Sigmoid colon (tissue), 7 donors: ENCODE measurements around the gene C1RL. TPM values are rescaled to one million over a fixed set of nuclear protein-coding genes. Genes with fewer than 3 reads are reported as not detected.

Experiments used
- DNase-seq: peaks from one replicate; pipeline ENCODE4 v3.0.0-alpha.2; 2019
- H3K27ac ChIP-seq, 4 donors: fragments of 200-600 bp; sonication (generic); one replicate each; pipeline ENCODE4 v1.5.1; 2016 to 2019; ENCODE audit warnings: mild to moderate bottlenecking in 1 of 4
- H3K27me3 ChIP-seq, 3 donors: fragments of 200-600 bp; sonication (generic); one replicate each; pipeline ENCODE4 v1.5.1; 2019; ENCODE audit warnings: mild to moderate bottlenecking in 1 of 3
- H3K36me3 ChIP-seq, 4 donors: fragments of 200-600 bp; sonication (generic); one replicate each; pipeline ENCODE4 v1.5.1; 2016 to 2019
- H3K4me1 ChIP-seq, 4 donors: fragments of 200-600 bp; sonication (generic); one replicate each; pipeline ENCODE4 v1.5.1; 2017 to 2019
- H3K4me3 ChIP-seq, 4 donors: fragments of 200-600 bp; sonication (generic); one replicate each; pipeline ENCODE4 v1.5.1; 2017 to 2019; ENCODE audit warnings: mild to moderate bottlenecking in 2 of 4, moderate library complexity in 1 of 4
- H3K9me3 ChIP-seq, 4 donors: fragments of 200-600 bp in 3 of 4; sonication (generic) in 3 of 4; one replicate each; pipeline versions ENCODE4 v1.5.1 to v1.6.1; 2013 to 2019
- CTCF ChIP-seq, 4 experiments: fragments of 450-650 bp in 3 of 4; fragments of 200-600 bp in 1 of 4; IDR thresholded peaks; one replicate each; pipeline ENCODE4 v1.5.1; 2016 to 2019; ENCODE audit warnings: antibody characterized with exemption in 4 of 4, mild to moderate bottlenecking in 3 of 4, moderate library complexity in 2 of 4
- EP300 ChIP-seq, 4 donors: sonication (generic); formaldehyde crosslinking; IDR thresholded peaks; one replicate each; pipeline ENCODE4 v1.6.1; 2017; ENCODE audit warnings: antibody characterized with exemption in 4 of 4
- POLR2A ChIP-seq, 2 donors: fragments of 450-650 bp; IDR thresholded peaks; one replicate each; pipeline ENCODE4 v1.6.1; 2016; ENCODE audit warnings: antibody characterized with exemption in 2 of 2, mild to moderate bottlenecking in 2 of 2, moderate library complexity in 2 of 2
- POLR2AphosphoS5 ChIP-seq, 4 donors: sonication (generic); formaldehyde crosslinking; IDR thresholded peaks; one replicate each; pipeline ENCODE4 v1.6.1; 2017; ENCODE audit warnings: antibody characterized with exemption in 4 of 4
- WGBS, 2 donors: extraction: QIAGEN DNeasy Blood & Tissue Kit; methylation state at CpG; one replicate each; pipeline ENCODE4 v1.1.7; 2013; 5-methylcytosine and 5-hydroxymethylcytosine counted together
- intact Hi-C: fragments of 100-400 bp; cut with DNase I; formaldehyde crosslinking; loops from one replicate; pipeline ENCODE4 v1.15.1; 2023
- polyA plus RNA-seq, 3 donors: library from polyadenylated mRNA; stranded (reverse); fragments of 200-250 nt; gene quantifications; one replicate each; pipeline ENCODE4 v1.2.3, GENCODE V29; 2013
- total RNA-seq, 4 donors: library from RNA; depleted of rRNA; stranded (reverse); fragments of >200 nt; gene quantifications; one replicate each; pipeline ENCODE4 v1.1.0, GENCODE V29; 2016
- donor health status: healthy with polysubstance abuse.
- donor health status: Bipolar disorder and iron deficiency.
- donor health status: healthy.

The C1RL gene
- total and polyA plus RNA-seq, 7 donors, result 9.9 to 82.6 (median 45.5) TPM

- peaks cover 0 to 21% (median 18%) of the 10 kb centered on the region in 4 donors for H3K4me1 ChIP-seq
- peak overlapping the region; percentile 59 to 79 (median 72) for H3K27ac ChIP-seq
- intact Hi-C loops, result no loop called here
- no peaks in the 10 kb centered on the region for H3K9me3 ChIP-seq
- no peak for TF ChIP-seq POLR2AphosphoS5 (IDR thresholded peaks at IDR 0.05)
- no peak for TF ChIP-seq POLR2A (IDR thresholded peaks at IDR 0.05)
- WGBS, 2 donors, result 2 to 8% methylated on average over 19 of the region's 19 CpGs
- no peaks in the 10 kb centered on the region for H3K27me3 ChIP-seq
- H3K4me3 ChIP-seq, result peak overlapping the region; percentile 39 to 67 (median 58)
- H3K36me3 ChIP-seq, result no peaks in the 10 kb centered on the region
- DNase-seq, result no peak
These were observed 20.4 kb upstream of the C1RL start for GRCh38 chr12:7129287-7129871.

DNA sequence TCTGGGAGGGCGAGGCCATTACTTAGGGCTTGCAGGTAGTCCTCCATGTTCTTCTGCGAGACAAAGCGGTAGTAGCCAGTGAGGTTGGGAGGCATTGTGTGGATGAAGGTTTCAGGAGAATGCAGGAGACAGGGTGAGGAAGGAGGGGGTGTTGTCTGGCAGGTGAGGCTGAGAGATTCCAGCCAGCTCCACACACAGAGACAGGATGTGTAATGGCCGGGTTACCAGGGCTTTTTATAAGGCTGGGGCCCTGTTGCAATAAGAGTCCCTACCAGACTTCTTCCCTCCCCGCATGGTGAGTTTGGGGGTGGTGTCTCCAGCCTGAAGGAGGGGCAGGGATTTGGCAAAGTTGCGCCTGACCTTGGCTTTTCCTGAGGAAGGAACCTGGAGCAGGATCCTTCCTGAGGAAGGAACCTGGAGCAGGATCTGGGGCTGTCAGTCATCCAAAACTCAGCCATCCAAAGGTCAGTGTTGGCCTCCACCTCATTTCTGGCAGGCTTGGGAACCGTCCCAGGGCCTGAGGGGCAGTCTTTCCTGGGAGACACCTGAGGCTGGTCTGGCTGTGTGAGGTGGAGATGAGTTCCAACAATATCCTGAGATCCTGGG, 19.8 kb upstream of the C1RL start, which contains the start of gene RBP5:
Gene RBP5, minus strand, starts transcription at position 209 of the 606 bp plus-strand sequence. Its CDS starts 114 bp downstream, at position 95.
- no peaks in the 10 kb centered on the region for H3K36me3 ChIP-seq
- DNase-seq, result no peak
- 67% methylated on average over 7 of the region's 7 CpGs for WGBS, 2 donors
- H3K27me3 ChIP-seq, result no peaks in the 10 kb centered on the region
- peaks cover 0 to 21% (median 18%) of the 10 kb centered on the region in 4 donors for H3K4me1 ChIP-seq
- intact Hi-C loops, result no loop called here
- no peaks in the 10 kb centered on the region for H3K9me3 ChIP-seq
- TF ChIP-seq POLR2AphosphoS5 (IDR thresholded peaks at IDR 0.05) (peak in 1 of 4 donors; percentile 10), POLR2A (IDR thresholded peaks at IDR 0.05) (no peak)
- peak within 1 kb of the TSS; percentile 59 to 79 (median 72) for H3K27ac ChIP-seq
- peak within 1 kb of the TSS; percentile 39 to 67 (median 58) for H3K4me3 ChIP-seq

DNA sequence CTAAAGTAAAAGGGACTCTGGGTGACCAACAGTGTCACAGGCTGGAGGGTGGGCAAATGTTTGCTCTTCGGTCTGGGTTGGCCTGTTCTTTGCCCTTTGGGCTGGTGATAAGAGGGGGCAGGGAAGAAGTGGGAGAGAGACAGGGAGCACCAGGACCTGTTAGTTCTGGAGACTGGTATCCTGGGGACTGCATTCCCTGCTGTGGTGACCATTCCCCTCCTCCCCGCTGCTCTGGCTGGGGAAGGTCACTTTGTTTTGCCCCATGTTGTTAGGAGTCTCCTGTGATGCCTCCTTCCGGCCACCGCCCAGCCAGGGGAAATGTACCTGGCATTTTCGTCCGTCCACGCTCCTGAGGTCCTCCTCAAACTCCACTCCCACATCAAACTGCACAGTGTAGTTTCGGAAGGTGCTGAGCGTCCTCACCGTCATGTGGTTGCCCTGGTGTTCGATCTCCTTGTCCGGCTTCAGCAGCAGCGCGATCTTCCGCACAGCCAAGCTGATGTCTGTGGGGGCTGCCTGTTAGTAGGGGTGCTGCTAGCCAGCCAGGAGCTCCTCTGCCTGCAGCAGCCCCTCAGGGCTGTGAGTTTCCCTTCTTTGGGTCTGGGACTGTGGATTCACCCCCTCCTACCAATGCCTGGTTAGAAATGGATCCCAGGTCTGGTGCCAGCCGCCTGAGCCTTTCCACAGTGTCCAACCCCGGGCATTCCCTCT, 19.1 kb upstream of the C1RL start:
- no peaks in the 10 kb centered on the region for H3K27me3 ChIP-seq
- peak; percentile 21 for DNase-seq
- H3K9me3 ChIP-seq, result no peaks in the 10 kb centered on the region
- intact Hi-C loops, result no loop called here
- H3K4me3 ChIP-seq, result peak overlapping the region in 2 of 4 donors; percentile 4 to 21
- H3K36me3 ChIP-seq, result no peaks in the 10 kb centered on the region
- peaks cover 0 to 21% (median 18%) of the 10 kb centered on the region in 4 donors for H3K4me1 ChIP-seq
- WGBS, 2 donors, result 87 to 88% methylated on average over 17 of the region's 17 CpGs
- no peak for TF ChIP-seq POLR2AphosphoS5 (IDR thresholded peaks at IDR 0.05)
- no peak for TF ChIP-seq CTCF (IDR thresholded peaks at IDR 0.05)
- no peak for TF ChIP-seq POLR2A (IDR thresholded peaks at IDR 0.05)
- no peak for TF ChIP-seq EP300 (IDR thresholded peaks at IDR 0.05)
- no peak overlapping the region for H3K27ac ChIP-seq

DNA sequence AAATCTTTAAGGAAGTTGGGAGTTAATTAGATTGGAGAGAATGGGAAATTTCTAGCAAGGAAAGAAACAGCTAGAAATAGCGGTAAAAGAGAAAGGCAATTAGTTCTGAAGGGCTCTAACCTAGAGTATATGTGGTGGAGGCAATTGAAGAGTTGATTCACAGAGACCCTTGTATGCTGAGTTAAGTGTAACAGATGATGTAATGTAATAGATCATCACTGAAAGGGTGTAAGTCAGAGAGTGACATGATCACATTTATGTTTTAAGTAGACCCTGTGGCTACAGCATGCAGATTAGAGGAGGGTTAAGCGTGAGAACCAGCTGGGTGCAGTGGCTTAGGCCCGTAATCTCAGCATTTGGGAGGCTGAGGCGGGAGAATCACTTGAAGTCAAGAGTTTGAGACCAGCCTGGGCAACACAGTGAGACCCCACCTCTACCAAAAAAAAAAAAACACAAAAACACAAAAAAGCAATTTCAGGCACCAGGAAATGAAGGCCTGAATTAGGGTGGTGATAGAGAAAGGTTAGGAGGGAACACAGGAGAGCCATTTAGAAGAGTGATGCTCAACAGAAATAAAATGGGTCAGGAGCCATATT, 16.7 kb upstream of the C1RL start:
- WGBS, 2 donors, result 67 to 89% methylated on average over 4 of the region's 4 CpGs

More for the DNA sequence above, 16.7 kb upstream of the C1RL start:
- DNase-seq, result no peak
- Histone ChIP-seq H3K9me3 (no peaks in the 10 kb centered on the region), H3K4me1 (peaks cover 0 to 15% (median 14%) of the 10 kb centered on the region in 4 donors), H3K4me3 (no peak overlapping the region), H3K36me3 (no peaks in the 10 kb centered on the region), H3K27me3 (no peaks in the 10 kb centered on the region), H3K27ac (no peak overlapping the region)
- intact Hi-C loops, result no loop called here
- TF ChIP-seq POLR2A (IDR thresholded peaks at IDR 0.05), result no peak
- TF ChIP-seq POLR2AphosphoS5 (IDR thresholded peaks at IDR 0.05), result no peak
- TF ChIP-seq EP300 (IDR thresholded peaks at IDR 0.05), result no peak
- TF ChIP-seq CTCF (IDR thresholded peaks at IDR 0.05), result no peak
